ENCODE data around the gene DPF3. TPM values are rescaled to one million over a fixed set of nuclear protein-coding genes. Genes with fewer than 3 reads are reported as not detected.
A peak's percentile ranks its signal among the peaks of the same experiment; 100 is the strongest.

Gene DPF3
- total and polyA plus RNA-seq, 8 donors, result 1.4 to 3.6 (median 1.9) TPM

- Histone ChIP-seq H3K4me3 (peak overlapping the region in 1 of 2 donors; percentile 75), H3K4me1 (peaks cover 0 to 18% of the 10 kb centered on the region in 2 donors), H3K27ac (peak overlapping the region in 1 of 2 donors; percentile 79), H3K27me3 (no peaks in the 10 kb centered on the region), H3K9me3 (no peaks in the 10 kb centered on the region), H3K36me3 (no peaks in the 10 kb centered on the region)
- intact Hi-C loops (cut with DNase I), result no loop called here
- DNase-seq, result peak in 1 of 4 donors; percentile 54
- ATAC-seq, result no peak
- no peak for TF ChIP-seq CTCF (IDR thresholded peaks at IDR 0.05)
Measured at GRCh38 chr14:72925171-72925759, 31.4 kb upstream of the DPF3 start.

- no peak for ATAC-seq
- Histone ChIP-seq H3K27ac (no peak overlapping the region), H3K4me3 (no peak overlapping the region), H3K9me3 (no peaks in the 10 kb centered on the region), H3K36me3 (no peaks in the 10 kb centered on the region), H3K4me1 (peaks cover 0 to 18% of the 10 kb centered on the region in 2 donors), H3K27me3 (peaks cover 0 to 4% of the 10 kb centered on the region in 2 donors)
- no peak for TF ChIP-seq CTCF (IDR thresholded peaks at IDR 0.05)
- intact Hi-C loops (cut with DNase I), result no loop called here
- peak in 2 of 4 donors; percentile 49 to 52 for DNase-seq
Measured at GRCh38 chr14:72924337-72924736, 30.4 kb upstream of the DPF3 start.

GRCh38 chr14:72921396-72921795 is 27.5 kb upstream of the DPF3 start:
- H3K4me1 ChIP-seq, result peaks cover 0 to 4% of the 10 kb centered on the region in 2 donors
- TF ChIP-seq CTCF (IDR thresholded peaks at IDR 0.05), result no peak
- no peak for ATAC-seq

GRCh38 chr14:72920008-72920407 is 26.1 kb upstream of the DPF3 start:
- Histone ChIP-seq H3K27ac (no peak overlapping the region), H3K27me3 (peaks cover 0 to 20% of the 10 kb centered on the region in 2 donors), H3K9me3 (no peaks in the 10 kb centered on the region), H3K4me3 (no peak overlapping the region), H3K36me3 (no peaks in the 10 kb centered on the region), H3K4me1 (no peaks in the 10 kb centered on the region)
- TF ChIP-seq CTCF (IDR thresholded peaks at IDR 0.05), result no peak
- ATAC-seq (no peak), DNase-seq (no peak)
- intact Hi-C loops (cut with DNase I), result no loop called here

More at GRCh38 chr14:72921396-72921795, 27.5 kb upstream of the DPF3 start:
- Histone ChIP-seq H3K4me3 (no peak overlapping the region), H3K27ac (no peak overlapping the region), H3K9me3 (no peaks in the 10 kb centered on the region), H3K36me3 (no peaks in the 10 kb centered on the region), H3K27me3 (peaks cover 0 to 20% of the 10 kb centered on the region in 2 donors)
- DNase-seq, result no peak
- intact Hi-C loops (cut with DNase I), result no loop called here

- H3K27me3 ChIP-seq, result peaks cover 0 to 20% of the 10 kb centered on the region in 2 donors
- H3K4me1 ChIP-seq, result no peaks in the 10 kb centered on the region
- no peak overlapping the region for H3K27ac ChIP-seq
- no peaks in the 10 kb centered on the region for H3K36me3 ChIP-seq
- intact Hi-C loops (cut with DNase I), result no loop called here
- H3K9me3 ChIP-seq, result no peaks in the 10 kb centered on the region
- no peak overlapping the region for H3K4me3 ChIP-seq
- ATAC-seq (no peak), DNase-seq (peak in 2 of 4 donors; percentile 25 to 54)
- no peak for TF ChIP-seq CTCF (IDR thresholded peaks at IDR 0.05)
Measured at GRCh38 chr14:72917094-72917802, 23.3 kb upstream of the DPF3 start.

All from left lung (tissue), 10 donors.